Activated naive CD4-positive, alpha-beta T cell treated with anti-CD3 and anti-CD28 coated beads, Interleukin-2, amount 50 U/mL, for 16 hours (primary cell): Measurements from ENCODE around the gene FAM193A.
"Not testable (repeated sequence)": the region's sequence is repeated elsewhere in the genome, so short reads cannot be mapped to it uniquely, and the experiment has no call there.

ENCODE experiments used
- DNase-seq: peaks from one replicate; pipeline ENCODE4 v3.0.0-alpha.2; 2020

FAM193A gene

GRCh38 chr4:2536193-2537010, at the start of gene FAM193A:
Gene FAM193A, plus strand, starts transcription at chr4:2536647. Its CDS starts 269 bp downstream, at chr4:2536916.
- peak; percentile 99 for DNase-seq

- DNase-seq: no peak
Observed at GRCh38 chr4:2486981-2487380, 49.5 kb upstream of the FAM193A start.

- no peak for DNase-seq
Observed at GRCh38 chr4:2487632-2488031, 48.8 kb upstream of the FAM193A start.

- DNase-seq: no peak
Observed at GRCh38 chr4:2489081-2489805, 47.2 kb upstream of the FAM193A start.

- no peak for DNase-seq
Observed at GRCh38 chr4:2489841-2490552, 46.5 kb upstream of the FAM193A start.

GRCh38 chr4:2492970-2493369, 43.5 kb upstream of the FAM193A start:
- no peak for DNase-seq

GRCh38 chr4:2494992-2495391, 41.5 kb upstream of the FAM193A start:
- DNase-seq: no peak

- DNase-seq: no peak
Observed at GRCh38 chr4:2497324-2497723, 39.1 kb upstream of the FAM193A start.

GRCh38 chr4:2497931-2498330, 38.5 kb upstream of the FAM193A start:
- no peak for DNase-seq

GRCh38 chr4:2500547-2500946, 35.9 kb upstream of the FAM193A start:
- DNase-seq: no peak

GRCh38 chr4:2501034-2501594, 35.3 kb upstream of the FAM193A start:
- DNase-seq: no peak

GRCh38 chr4:2503809-2504208, 32.6 kb upstream of the FAM193A start:
- DNase-seq: no peak

- DNase-seq: no peak
Observed at GRCh38 chr4:2507259-2507658, 29.2 kb upstream of the FAM193A start.

GRCh38 chr4:2507855-2508254, 28.6 kb upstream of the FAM193A start:
- no peak for DNase-seq

GRCh38 chr4:2510351-2511259, 25.8 kb upstream of the FAM193A start:
- DNase-seq: no peak

- DNase-seq: no peak
Observed at GRCh38 chr4:2511645-2512131, 24.8 kb upstream of the FAM193A start.

- no peak for DNase-seq
Observed at GRCh38 chr4:2512396-2513135, 23.9 kb upstream of the FAM193A start.

- not testable (repeated sequence) for DNase-seq
Observed at GRCh38 chr4:2514193-2514592, 22.3 kb upstream of the FAM193A start.

GRCh38 chr4:2514944-2515343, 21.5 kb upstream of the FAM193A start:
- not testable (repeated sequence) for DNase-seq

GRCh38 chr4:2515830-2516550, 20.5 kb upstream of the FAM193A start:
- DNase-seq: no peak

- no peak for DNase-seq
Observed at GRCh38 chr4:2516635-2517034, 19.8 kb upstream of the FAM193A start.
